Measurements from ENCODE around the gene ARHGAP15. TPM values are rescaled to one million over a fixed set of nuclear protein-coding genes. Genes with fewer than 3 reads are reported as not detected.

ARHGAP15 gene
- total and polyA plus RNA-seq, 12 donors: 1.3 to 7.7 (median 2.8) TPM

DNA sequence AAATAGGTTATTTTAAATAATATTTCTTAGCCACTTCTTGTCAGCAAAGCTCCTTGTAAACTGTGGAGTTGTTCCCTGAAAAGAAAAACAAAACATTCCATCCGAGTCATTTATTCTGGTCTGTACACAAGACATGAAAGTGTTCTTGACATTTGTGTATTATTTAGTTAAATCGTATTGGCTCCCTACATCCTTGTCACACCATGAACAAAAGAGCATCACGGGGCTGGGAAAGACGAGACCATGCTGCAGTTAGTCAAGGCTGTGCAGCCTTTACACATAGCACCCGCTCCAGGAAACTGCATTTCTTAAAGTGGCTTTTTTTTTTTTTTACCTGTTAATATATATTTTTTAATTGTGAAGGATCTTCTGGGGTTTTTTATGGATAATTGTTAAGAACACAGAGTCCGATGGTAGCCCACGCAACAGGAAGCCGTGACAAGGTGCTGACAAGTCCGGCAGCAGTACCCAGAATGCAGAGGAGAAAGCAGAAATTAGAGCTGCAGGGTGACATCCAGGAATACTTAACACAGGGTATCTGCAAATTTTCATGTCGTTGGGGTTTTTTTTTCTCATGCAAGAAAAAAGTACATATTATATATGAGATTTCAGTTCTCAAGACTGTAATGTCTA is 588.4 kb downstream of the ARHGAP15 start:
- H3K4me3 ChIP-seq: peak overlapping the region in 6 of 10 donors; percentile 3 to 31 (median 16)
- H3K27me3 ChIP-seq: no peaks in the 10 kb centered on the region
- H3K4me1 ChIP-seq: peaks cover 0 to 19% (median 10%) of the 10 kb centered on the region in 9 donors
- 32 to 34% methylated on average over 10 of the region's 10 CpGs for WGBS, 2 donors
- H3K9me3 ChIP-seq: no peaks in the 10 kb centered on the region
- H3K36me3 ChIP-seq: no peaks in the 10 kb centered on the region
- peak in 1 of 8 donors; percentile 42 for ATAC-seq
- no peak for DNase-seq
- TF ChIP-seq, protein P1, sequence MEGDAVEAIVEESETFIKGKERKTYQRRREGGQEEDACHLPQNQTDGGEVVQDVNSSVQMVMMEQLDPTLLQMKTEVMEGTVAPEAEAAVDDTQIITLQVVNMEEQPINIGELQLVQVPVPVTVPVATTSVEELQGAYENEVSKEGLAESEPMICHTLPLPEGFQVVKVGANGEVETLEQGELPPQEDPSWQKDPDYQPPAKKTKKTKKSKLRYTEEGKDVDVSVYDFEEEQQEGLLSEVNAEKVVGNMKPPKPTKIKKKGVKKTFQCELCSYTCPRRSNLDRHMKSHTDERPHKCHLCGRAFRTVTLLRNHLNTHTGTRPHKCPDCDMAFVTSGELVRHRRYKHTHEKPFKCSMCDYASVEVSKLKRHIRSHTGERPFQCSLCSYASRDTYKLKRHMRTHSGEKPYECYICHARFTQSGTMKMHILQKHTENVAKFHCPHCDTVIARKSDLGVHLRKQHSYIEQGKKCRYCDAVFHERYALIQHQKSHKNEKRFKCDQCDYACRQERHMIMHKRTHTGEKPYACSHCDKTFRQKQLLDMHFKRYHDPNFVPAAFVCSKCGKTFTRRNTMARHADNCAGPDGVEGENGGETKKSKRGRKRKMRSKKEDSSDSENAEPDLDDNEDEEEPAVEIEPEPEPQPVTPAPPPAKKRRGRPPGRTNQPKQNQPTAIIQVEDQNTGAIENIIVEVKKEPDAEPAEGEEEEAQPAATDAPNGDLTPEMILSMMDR (IDR thresholded peaks at IDR 0.05): no peak
- H3K27ac ChIP-seq: no peak overlapping the region
- intact Hi-C loops (cut with DNase I): loop anchor here in 1 of 10 donors (10.0 kb wide), 1 partner anchor 283 kb away; no protein-coding TSS in a partner anchor

DNA sequence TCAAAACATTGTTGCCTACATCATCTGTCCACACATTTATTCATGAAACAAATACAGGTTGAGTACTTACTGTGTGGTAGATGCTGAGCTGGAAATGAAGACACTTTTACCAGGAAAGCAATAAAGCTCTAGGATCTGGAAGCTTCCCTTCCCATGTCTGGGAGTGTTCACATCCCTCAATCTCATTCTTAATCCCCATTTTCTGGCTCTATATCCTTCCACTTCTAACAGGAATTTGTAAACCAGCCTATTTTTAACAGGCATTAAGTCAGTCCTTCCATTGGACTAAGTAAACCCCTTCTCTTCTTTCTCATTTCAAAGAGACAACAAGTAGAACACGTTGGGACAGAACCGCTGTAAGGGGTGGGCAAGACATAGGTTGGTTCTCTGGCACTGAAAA is 589.5 kb downstream of the ARHGAP15 start:
- H3K9me3 ChIP-seq: no peaks in the 10 kb centered on the region
- peaks cover 0 to 19% (median 10%) of the 10 kb centered on the region in 9 donors for H3K4me1 ChIP-seq
- H3K4me3 ChIP-seq: no peak overlapping the region
- DNase-seq (no peak), ATAC-seq (no peak)
- no peaks in the 10 kb centered on the region for H3K27me3 ChIP-seq
- TF ChIP-seq, protein P1 (IDR thresholded peaks at IDR 0.05): no peak
- 87 to 91% methylated on average over 2 of the region's 2 CpGs for WGBS, 2 donors
- no peaks in the 10 kb centered on the region for H3K36me3 ChIP-seq
- intact Hi-C loops (cut with DNase I): loop anchor here in 1 of 10 donors (10.0 kb wide), 1 partner anchor 284 kb away; no protein-coding TSS in a partner anchor
- no peak overlapping the region for H3K27ac ChIP-seq

DNA sequence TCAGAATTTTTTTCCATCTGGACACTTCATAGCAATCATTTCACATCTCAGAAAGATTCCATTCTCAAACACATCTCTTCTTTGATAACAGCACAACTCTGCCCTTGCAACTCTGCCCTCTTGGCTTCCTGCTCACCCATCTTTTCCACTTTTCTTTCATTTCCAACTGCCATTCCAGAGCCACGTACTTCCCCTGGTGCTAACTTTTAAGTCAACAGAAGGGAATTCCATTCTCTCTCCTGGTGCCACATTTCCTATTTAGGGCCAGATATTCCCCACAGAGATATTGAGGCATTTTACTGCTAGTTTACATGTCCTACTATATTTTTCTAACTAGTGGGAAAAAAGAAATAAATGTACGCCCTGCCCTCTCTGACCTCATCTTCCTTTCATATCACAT is 590.2 kb downstream of the ARHGAP15 start:
- no peaks in the 10 kb centered on the region for H3K9me3 ChIP-seq
- intact Hi-C loops (cut with DNase I): loop anchor here in 1 of 10 donors (10.0 kb wide), 1 partner anchor 285 kb away; no protein-coding TSS in a partner anchor
- TF ChIP-seq, protein P1 (IDR thresholded peaks at IDR 0.05): no peak

DNA sequence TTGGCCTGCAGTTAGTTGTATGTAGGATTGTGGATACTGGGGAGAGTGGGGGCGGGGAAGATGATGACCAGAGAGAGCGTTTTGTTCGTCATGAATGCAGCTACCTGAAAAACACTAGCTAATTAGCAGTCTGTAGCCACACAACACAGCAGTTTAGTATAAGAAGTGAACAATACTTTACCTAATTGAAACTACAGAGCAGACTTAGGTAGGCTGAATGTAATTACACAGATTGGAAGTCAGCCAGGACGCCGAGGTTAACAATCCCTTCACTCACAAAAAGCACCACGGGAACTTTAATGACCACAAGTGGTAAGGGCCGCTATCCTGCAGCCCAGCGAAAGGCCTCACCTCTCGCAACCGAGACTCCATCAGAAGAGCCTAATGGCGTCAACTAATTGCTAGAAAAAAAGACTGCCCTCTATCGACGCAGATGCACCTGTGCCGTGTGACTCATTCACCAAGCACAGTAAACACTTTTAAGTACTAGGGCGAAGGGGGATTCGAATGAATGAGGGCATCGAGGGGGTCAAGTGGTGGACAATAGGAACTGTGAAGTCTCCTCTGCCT is 591.0 kb downstream of the ARHGAP15 start:
- no peaks in the 10 kb centered on the region for H3K36me3 ChIP-seq
- no peak for ATAC-seq
- H3K27ac ChIP-seq: no peak overlapping the region
- TF ChIP-seq, protein P1 (IDR thresholded peaks at IDR 0.05): no peak
- H3K27me3 ChIP-seq: no peaks in the 10 kb centered on the region
- DNase-seq: no peak
- peaks cover 0 to 19% (median 10%) of the 10 kb centered on the region in 9 donors for H3K4me1 ChIP-seq
- 87 to 90% methylated on average over 17 of the region's 17 CpGs for WGBS, 2 donors
- no peaks in the 10 kb centered on the region for H3K9me3 ChIP-seq
- H3K4me3 ChIP-seq: no peak overlapping the region
- intact Hi-C loops (cut with DNase I): no loop called here

More for the DNA sequence above, 590.2 kb downstream of the ARHGAP15 start:
- Histone ChIP-seq H3K4me3 (no peak overlapping the region), H3K27me3 (no peaks in the 10 kb centered on the region), H3K27ac (no peak overlapping the region), H3K36me3 (no peaks in the 10 kb centered on the region), H3K4me1 (peaks cover 0 to 19% (median 10%) of the 10 kb centered on the region in 9 donors)
- 66 to 79% methylated on average over 2 of the region's 2 CpGs for WGBS, 2 donors
- DNase-seq: no peak
- no peak for ATAC-seq

Data from heart right ventricle (tissue), 16 donors.